Measurements from ENCODE around the gene SHROOM1.

The SHROOM1 gene

DNA sequence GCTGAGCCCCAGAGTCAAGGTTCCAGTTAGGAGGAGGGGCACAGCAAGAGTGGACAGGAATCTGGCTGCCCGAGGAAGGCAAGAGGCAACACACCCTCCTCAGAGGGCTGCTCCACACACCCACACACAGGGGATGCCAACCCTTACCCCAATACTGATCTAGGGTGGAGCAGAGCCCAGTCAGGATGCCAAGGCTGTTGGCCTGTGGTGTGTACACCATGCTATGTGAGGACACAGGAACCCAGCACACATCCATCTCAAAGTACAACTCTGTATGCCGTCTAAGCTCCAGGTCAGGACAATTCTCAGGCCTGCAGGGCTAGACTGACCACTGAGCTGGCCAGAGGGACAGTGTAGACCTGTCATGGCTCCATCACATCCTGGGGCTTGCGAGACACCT is 56.0 kb downstream of the SHROOM1 start:
- no peak overlapping the region for H3K4me3 ChIP-seq (replicated peaks; ENCODE audit: low read depth, low read length)
- no peak for DNase-seq (ENCODE audit: low read depth)
- TF ChIP-seq, protein P1, sequence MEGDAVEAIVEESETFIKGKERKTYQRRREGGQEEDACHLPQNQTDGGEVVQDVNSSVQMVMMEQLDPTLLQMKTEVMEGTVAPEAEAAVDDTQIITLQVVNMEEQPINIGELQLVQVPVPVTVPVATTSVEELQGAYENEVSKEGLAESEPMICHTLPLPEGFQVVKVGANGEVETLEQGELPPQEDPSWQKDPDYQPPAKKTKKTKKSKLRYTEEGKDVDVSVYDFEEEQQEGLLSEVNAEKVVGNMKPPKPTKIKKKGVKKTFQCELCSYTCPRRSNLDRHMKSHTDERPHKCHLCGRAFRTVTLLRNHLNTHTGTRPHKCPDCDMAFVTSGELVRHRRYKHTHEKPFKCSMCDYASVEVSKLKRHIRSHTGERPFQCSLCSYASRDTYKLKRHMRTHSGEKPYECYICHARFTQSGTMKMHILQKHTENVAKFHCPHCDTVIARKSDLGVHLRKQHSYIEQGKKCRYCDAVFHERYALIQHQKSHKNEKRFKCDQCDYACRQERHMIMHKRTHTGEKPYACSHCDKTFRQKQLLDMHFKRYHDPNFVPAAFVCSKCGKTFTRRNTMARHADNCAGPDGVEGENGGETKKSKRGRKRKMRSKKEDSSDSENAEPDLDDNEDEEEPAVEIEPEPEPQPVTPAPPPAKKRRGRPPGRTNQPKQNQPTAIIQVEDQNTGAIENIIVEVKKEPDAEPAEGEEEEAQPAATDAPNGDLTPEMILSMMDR (IDR thresholded peaks at IDR 0.05; ENCODE audit: low read length, missing control alignments): no peak

DNA sequence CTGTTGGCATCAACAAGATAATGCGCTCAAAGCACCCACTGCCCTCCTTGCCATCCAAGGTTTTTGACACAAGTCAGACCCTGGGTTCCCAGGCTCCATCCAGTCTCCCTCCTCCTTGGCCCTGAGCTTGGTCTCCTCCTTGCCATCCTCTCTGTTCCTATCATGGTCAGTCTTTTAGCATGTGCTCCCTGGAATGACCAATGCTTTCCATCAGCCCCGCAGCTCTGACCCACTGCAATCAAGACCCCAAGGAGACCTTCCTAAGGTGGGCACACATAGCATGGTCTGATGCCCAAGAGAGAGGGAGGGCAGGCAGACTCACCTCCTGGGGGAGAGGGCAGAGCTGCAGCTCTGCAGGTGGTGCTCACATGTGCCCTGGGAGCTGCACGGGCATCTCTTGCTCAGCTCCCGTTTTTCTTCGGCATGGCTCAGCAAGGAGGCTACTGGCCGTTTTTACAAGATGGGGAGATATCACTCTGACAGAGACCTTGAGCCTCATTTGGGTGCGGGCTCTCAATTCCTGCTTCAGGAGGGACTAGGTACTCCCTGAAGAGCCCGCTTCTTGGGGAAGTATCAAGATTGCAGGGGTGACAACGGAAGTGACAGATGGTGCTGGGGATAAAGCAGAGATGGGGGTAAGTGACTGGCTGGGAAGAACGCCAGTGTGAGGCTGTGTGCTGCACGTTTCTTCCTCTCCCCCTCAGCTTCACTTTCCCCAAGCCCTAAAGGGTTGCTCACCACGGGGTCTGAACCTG is 56.7 kb downstream of the SHROOM1 start:
- H3K4me3 ChIP-seq (replicated peaks; ENCODE audit: low read depth, low read length): no peak overlapping the region
- DNase-seq (ENCODE audit: low read depth): no peak
- TF ChIP-seq, protein P1 (IDR thresholded peaks at IDR 0.05; ENCODE audit: low read length, missing control alignments): no peak

DNA sequence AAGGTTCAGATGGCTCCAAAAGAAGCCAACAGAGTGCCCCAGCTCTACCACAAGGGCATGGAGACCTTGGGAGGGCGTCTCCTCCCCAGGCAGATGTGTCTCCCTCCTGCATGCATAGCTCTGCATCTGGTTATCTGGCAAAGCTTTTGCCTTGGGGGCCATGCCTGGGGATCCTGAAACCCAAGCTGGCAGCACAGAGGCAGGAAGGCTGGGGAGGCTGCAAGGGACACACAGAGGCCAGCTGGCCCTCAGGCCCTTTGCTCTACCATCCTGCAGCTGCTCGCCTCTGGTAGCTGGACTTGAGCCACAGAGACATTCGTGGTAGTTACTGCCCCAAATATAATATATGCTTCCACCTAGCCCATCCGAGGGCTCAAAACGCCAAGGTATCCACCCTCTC is 57.3 kb downstream of the SHROOM1 start:
- H3K4me3 ChIP-seq (replicated peaks; ENCODE audit: low read depth, low read length): no peak overlapping the region
- DNase-seq (ENCODE audit: low read depth): no peak
- TF ChIP-seq, protein P1 (IDR thresholded peaks at IDR 0.05; ENCODE audit: low read length, missing control alignments): no peak

- DNase-seq (ENCODE audit: low read depth): no peak
- no peak overlapping the region for H3K4me3 ChIP-seq (replicated peaks; ENCODE audit: low read depth, low read length)
- TF ChIP-seq, protein P1 (IDR thresholded peaks at IDR 0.05; ENCODE audit: low read length, missing control alignments): no peak
Measured at GRCh38 chr5:132772291-132773070, 58.0 kb downstream of the SHROOM1 start.

All from fibroblast of pulmonary artery (primary cell).